Liver (tissue), 3 donors: ENCODE results near the gene STXBP1.

Experiments used
- EGR1 ChIP-seq, 2 donors: IDR thresholded peaks; 2 replicates each; pipeline ENCODE4 v1.6.1; 2016 to 2018; ENCODE audit warnings: antibody characterized with exemption in 2 of 2, low read depth in 2 of 2
- GABPA ChIP-seq, 2 donors: IDR thresholded peaks in 1 of 2; conservative IDR thresholded peaks in 1 of 2; 2 replicates each; pipeline ENCODE4 v1.6.1; 2016; ENCODE audit warnings: antibody characterized with exemption in 2 of 2, mild to moderate bottlenecking in 1 of 2, moderate library complexity in 1 of 2
- HNF4G ChIP-seq: IDR thresholded peaks from 2 replicates; pipeline ENCODE4 v1.6.1; 2016; ENCODE audit warnings: antibody characterized with exemption
- JUND ChIP-seq, 2 donors: IDR thresholded peaks; 2 replicates each; pipeline ENCODE4 v1.6.1; 2016; ENCODE audit warnings: antibody characterized with exemption in 2 of 2
- RAD21 ChIP-seq, 2 donors: IDR thresholded peaks; 2 replicates each; pipeline ENCODE4 v1.6.1; 2016; ENCODE audit warnings: antibody characterized with exemption in 2 of 2, mild to moderate bottlenecking in 2 of 2
- RXRA ChIP-seq, 2 donors: IDR thresholded peaks; 2 replicates each; pipeline ENCODE4 v1.6.1; 2017 to 2018; ENCODE audit warnings: antibody characterized with exemption in 2 of 2, mild to moderate bottlenecking in 1 of 2
- TAF1 ChIP-seq: conservative IDR thresholded peaks from 2 replicates; pipeline ENCODE4 v1.6.1; 2016; ENCODE audit warnings: antibody characterized with exemption, mild to moderate bottlenecking
- YY1 ChIP-seq: IDR thresholded peaks from 2 replicates; pipeline ENCODE4 v1.6.1; 2016; ENCODE audit warnings: antibody characterized with exemption, mild to moderate bottlenecking
- TF ChIP-seq, protein P1 (sequence below): fragments of 150-350 bp; IDR thresholded peaks from 2 replicates; pipeline ENCODE4 v1.5.1; 2017; ENCODE audit warnings: improper control_type of control experiment, low read depth, low read length; ENCODE audit not compliant: missing input control
- TF ChIP-seq, protein P2 (sequence below): IDR thresholded peaks from 2 replicates; pipeline ENCODE4 v1.6.1; 2016; ENCODE audit warnings: antibody characterized with exemption
- TF ChIP-seq, protein P3 (sequence below): IDR thresholded peaks from 2 replicates; pipeline ENCODE4 v1.6.1; 2016; ENCODE audit warnings: antibody characterized with exemption
- TF ChIP-seq, protein P4 (sequence below): IDR thresholded peaks from 2 replicates; pipeline ENCODE4 v1.6.1; 2016; ENCODE audit warnings: antibody characterized with exemption, mild to moderate bottlenecking
- donor health status: healthy.
- donor health status: healthy.

DNA sequence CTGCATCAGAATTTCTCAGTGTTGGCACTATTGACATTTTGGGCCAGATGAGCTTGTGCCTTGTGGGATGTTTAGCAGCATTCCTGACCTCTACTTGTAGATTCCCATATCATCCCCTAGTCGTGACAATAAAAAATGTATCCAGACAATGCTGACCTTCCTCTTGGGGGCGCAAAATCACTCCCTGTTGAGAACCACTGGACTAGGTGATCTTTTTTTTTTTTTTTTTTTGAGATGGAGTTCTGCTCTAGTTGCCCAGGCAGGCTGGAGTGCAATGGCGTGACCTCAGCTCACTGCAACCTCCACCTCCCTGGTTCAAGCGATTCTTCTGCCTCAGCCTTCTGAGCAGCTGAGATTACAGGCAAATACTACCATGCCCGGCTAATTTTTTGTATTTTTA lies 22.6 kb downstream of the STXBP1 start:
- TF ChIP-seq, protein P1, sequence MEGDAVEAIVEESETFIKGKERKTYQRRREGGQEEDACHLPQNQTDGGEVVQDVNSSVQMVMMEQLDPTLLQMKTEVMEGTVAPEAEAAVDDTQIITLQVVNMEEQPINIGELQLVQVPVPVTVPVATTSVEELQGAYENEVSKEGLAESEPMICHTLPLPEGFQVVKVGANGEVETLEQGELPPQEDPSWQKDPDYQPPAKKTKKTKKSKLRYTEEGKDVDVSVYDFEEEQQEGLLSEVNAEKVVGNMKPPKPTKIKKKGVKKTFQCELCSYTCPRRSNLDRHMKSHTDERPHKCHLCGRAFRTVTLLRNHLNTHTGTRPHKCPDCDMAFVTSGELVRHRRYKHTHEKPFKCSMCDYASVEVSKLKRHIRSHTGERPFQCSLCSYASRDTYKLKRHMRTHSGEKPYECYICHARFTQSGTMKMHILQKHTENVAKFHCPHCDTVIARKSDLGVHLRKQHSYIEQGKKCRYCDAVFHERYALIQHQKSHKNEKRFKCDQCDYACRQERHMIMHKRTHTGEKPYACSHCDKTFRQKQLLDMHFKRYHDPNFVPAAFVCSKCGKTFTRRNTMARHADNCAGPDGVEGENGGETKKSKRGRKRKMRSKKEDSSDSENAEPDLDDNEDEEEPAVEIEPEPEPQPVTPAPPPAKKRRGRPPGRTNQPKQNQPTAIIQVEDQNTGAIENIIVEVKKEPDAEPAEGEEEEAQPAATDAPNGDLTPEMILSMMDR: no peak
- TF ChIP-seq, protein P2, sequence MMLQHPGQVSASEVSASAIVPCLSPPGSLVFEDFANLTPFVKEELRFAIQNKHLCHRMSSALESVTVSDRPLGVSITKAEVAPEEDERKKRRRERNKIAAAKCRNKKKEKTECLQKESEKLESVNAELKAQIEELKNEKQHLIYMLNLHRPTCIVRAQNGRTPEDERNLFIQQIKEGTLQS: no peak
- TF ChIP-seq EGR1 (IDR thresholded peaks at IDR 0.05; ENCODE audit: low read depth in 2 of 2) (no peak), YY1 (no peak), TAF1 (no peak), RAD21 (IDR thresholded peaks at IDR 0.05) (no peak), JUND (IDR thresholded peaks at IDR 0.05) (no peak), RXRA (IDR thresholded peaks at IDR 0.05) (no peak), GABPA (IDR thresholded peaks at IDR 0.05 in 1 of 2, conservative IDR thresholded peaks at IDR 0.05 in 1 of 2) (no peak), HNF4G (no peak)
- TF ChIP-seq, protein P3, sequence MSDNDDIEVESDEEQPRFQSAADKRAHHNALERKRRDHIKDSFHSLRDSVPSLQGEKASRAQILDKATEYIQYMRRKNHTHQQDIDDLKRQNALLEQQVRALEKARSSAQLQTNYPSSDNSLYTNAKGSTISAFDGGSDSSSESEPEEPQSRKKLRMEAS: no peak
- TF ChIP-seq, protein P4, sequence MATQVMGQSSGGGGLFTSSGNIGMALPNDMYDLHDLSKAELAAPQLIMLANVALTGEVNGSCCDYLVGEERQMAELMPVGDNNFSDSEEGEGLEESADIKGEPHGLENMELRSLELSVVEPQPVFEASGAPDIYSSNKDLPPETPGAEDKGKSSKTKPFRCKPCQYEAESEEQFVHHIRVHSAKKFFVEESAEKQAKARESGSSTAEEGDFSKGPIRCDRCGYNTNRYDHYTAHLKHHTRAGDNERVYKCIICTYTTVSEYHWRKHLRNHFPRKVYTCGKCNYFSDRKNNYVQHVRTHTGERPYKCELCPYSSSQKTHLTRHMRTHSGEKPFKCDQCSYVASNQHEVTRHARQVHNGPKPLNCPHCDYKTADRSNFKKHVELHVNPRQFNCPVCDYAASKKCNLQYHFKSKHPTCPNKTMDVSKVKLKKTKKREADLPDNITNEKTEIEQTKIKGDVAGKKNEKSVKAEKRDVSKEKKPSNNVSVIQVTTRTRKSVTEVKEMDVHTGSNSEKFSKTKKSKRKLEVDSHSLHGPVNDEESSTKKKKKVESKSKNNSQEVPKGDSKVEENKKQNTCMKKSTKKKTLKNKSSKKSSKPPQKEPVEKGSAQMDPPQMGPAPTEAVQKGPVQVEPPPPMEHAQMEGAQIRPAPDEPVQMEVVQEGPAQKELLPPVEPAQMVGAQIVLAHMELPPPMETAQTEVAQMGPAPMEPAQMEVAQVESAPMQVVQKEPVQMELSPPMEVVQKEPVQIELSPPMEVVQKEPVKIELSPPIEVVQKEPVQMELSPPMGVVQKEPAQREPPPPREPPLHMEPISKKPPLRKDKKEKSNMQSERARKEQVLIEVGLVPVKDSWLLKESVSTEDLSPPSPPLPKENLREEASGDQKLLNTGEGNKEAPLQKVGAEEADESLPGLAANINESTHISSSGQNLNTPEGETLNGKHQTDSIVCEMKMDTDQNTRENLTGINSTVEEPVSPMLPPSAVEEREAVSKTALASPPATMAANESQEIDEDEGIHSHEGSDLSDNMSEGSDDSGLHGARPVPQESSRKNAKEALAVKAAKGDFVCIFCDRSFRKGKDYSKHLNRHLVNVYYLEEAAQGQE: no peak
